Endothelial cell (in vitro differentiated cells): ENCODE measurements around the gene ANKRD55. TPM values are rescaled to one million over a fixed set of nuclear protein-coding genes. Genes with fewer than 3 reads are reported as not detected.

Source experiments
- DNase-seq: peaks from one replicate; pipeline ENCODE4 v3.0.0; 2021; ENCODE audit warnings: low spot score
- H3K27ac Mint-ChIP-seq: one replicate; pipeline ENCODE4 v1.8.0; 2021; ENCODE audit warnings: mixed read lengths, inconsistent platforms; ENCODE audit not compliant: unreplicated experiment
- H3K27me3 Mint-ChIP-seq: one replicate; pipeline ENCODE4 v1.8.0; 2021; ENCODE audit warnings: mild to moderate bottlenecking, moderate library complexity, mixed read lengths, inconsistent platforms; ENCODE audit not compliant: unreplicated experiment
- H3K36me3 Mint-ChIP-seq: one replicate; pipeline ENCODE4 v1.8.0; 2021; ENCODE audit warnings: mild to moderate bottlenecking, low read depth, mixed read lengths, inconsistent platforms; ENCODE audit not compliant: unreplicated experiment
- H3K4me1 Mint-ChIP-seq: one replicate; pipeline ENCODE4 v1.8.0; 2021; ENCODE audit warnings: mild to moderate bottlenecking, mixed read lengths, inconsistent platforms; ENCODE audit not compliant: unreplicated experiment
- H3K4me3 Mint-ChIP-seq: one replicate; pipeline ENCODE4 v1.8.0; 2021; ENCODE audit warnings: mild to moderate bottlenecking, mixed read lengths, inconsistent platforms; ENCODE audit not compliant: unreplicated experiment
- H3K9me3 Mint-ChIP-seq: one replicate; pipeline ENCODE4 v1.8.0; 2021; ENCODE audit warnings: mixed read lengths, inconsistent platforms; ENCODE audit not compliant: unreplicated experiment
- CTCF ChIP-seq: fragments of 200-600 bp; sonication (generic); IDR thresholded peaks from one replicate; pipeline ENCODE4 v1.5.0; 2021; ENCODE audit warnings: antibody characterized with exemption; ENCODE audit not compliant: unreplicated experiment
- total RNA-seq: library from RNA; stranded (reverse); fragmentation: NEBNext Ultra II Directional; extraction: Animal tissue kit (Norgen Biotek cat#: 25700); gene quantifications from one replicate; pipeline ENCODE4 v1.2.1, GENCODE V29; 2021; ENCODE audit not compliant: unreplicated experiment

The ANKRD55 gene
- total RNA-seq, 1 donor from 2014 or later, result not detected

GRCh38 chr5:56052735-56053134 is 180.4 kb downstream of the ANKRD55 start:
- no peak overlapping the region for H3K4me3 Mint-ChIP-seq
- no peaks in the 10 kb centered on the region for H3K9me3 Mint-ChIP-seq
- H3K27me3 Mint-ChIP-seq, result peaks cover 3% of the 10 kb centered on the region
- peaks cover 4% of the 10 kb centered on the region for H3K36me3 Mint-ChIP-seq
- peaks cover 10% of the 10 kb centered on the region for H3K4me1 Mint-ChIP-seq
- DNase-seq, result no peak
- TF ChIP-seq CTCF, result no peak
- no peak overlapping the region for H3K27ac Mint-ChIP-seq

GRCh38 chr5:56050551-56051255 is 182.4 kb downstream of the ANKRD55 start:
- Mint-ChIP-seq H3K4me3 (no peak overlapping the region), H3K36me3 (peaks cover 4% of the 10 kb centered on the region), H3K27ac (peak overlapping the region; percentile 49), H3K27me3 (peaks cover 3% of the 10 kb centered on the region), H3K9me3 (no peaks in the 10 kb centered on the region), H3K4me1 (peaks cover 10% of the 10 kb centered on the region)
- DNase-seq, result no peak
- TF ChIP-seq CTCF, result no peak

Other genes with a start within 250 kb of the ANKRD55 start
- gene IL6ST, start 238.4 kb downstream of the ANKRD55 start, total RNA-seq, result 69.7 TPM